Gastrocnemius medialis (tissue), 4 donors: ENCODE data around the gene TSNAXIP1. TPM values are rescaled to one million over a fixed set of nuclear protein-coding genes. Genes with fewer than 3 reads are reported as not detected.

Experiments
- ATAC-seq, 2 donors: fragments of 150-250 bp; one replicate each; pipeline ENCODE4 v1.9.1; 2016
- DNase-seq, 2 donors: peaks; one replicate each; pipeline ENCODE4 v3.0.0-alpha.2; 2019
- H3K27ac ChIP-seq, 4 donors: fragments of 200-600 bp; sonication (generic); 1 replicate in 1 of 4; 2 replicates in 3 of 4; pipeline ENCODE4 v1.5.1; 2016 to 2018; ENCODE audit warnings: mild to moderate bottlenecking in 2 of 4, moderate library complexity in 1 of 4
- H3K27me3 ChIP-seq, 3 donors: fragments of 200-600 bp; sonication (generic) in 2 of 3; 1 replicate in 1 of 3; 2 replicates in 2 of 3; pipeline versions ENCODE4 v1.5.1 to v1.6.0; 2016 to 2019; ENCODE audit warnings: mild to moderate bottlenecking in 1 of 3, moderate library complexity in 1 of 3
- H3K36me3 ChIP-seq, 2 donors: fragments of 200-600 bp; sonication (generic) in 1 of 2; one replicate each; pipeline ENCODE4 v1.5.1; 2017 to 2018
- H3K4me1 ChIP-seq, 2 donors: fragments of 200-600 bp; sonication (generic) in 1 of 2; one replicate each; pipeline ENCODE4 v1.5.1; 2016 to 2017; ENCODE audit warnings: mild to moderate bottlenecking in 2 of 2
- H3K4me3 ChIP-seq, 4 donors: fragments of 200-600 bp; sonication (generic) in 3 of 4; 1 replicate in 1 of 4; 2 replicates in 3 of 4; pipeline ENCODE4 v1.5.1; 2016 to 2019; ENCODE audit warnings: mild to moderate bottlenecking in 2 of 4
- H3K9me3 ChIP-seq, 3 donors: fragments of 200-600 bp; sonication (generic) in 2 of 3; 1 replicate in 1 of 3; 2 replicates in 2 of 3; pipeline ENCODE4 v1.5.1; 2016 to 2019
- CTCF ChIP-seq, 5 experiments: fragments of 450-650 bp in 3 of 5; fragments of 200-600 bp in 2 of 5; sonication (generic) in 2 of 5; IDR thresholded peaks in 4 of 5; conservative IDR thresholded peaks in 1 of 5; 1 replicate in 4 of 5; 2 replicates in 1 of 5; pipeline ENCODE4 v1.5.1; 2016 to 2019; ENCODE audit warnings: antibody characterized with exemption in 5 of 5, mild to moderate bottlenecking in 3 of 5, moderate library complexity in 3 of 5
- POLR2A ChIP-seq, 2 donors: fragments of 450-650 bp; IDR thresholded peaks; one replicate each; pipeline ENCODE4 v1.6.1; 2017; ENCODE audit warnings: antibody characterized with exemption in 2 of 2, mild to moderate bottlenecking in 2 of 2, moderate library complexity in 2 of 2
- in situ Hi-C, 4 donors: fragments of 200-750 bp; cut with MboI; loops; one replicate each; pipeline versions ENCODE4 v1.15.0 to v1.8.0; 2017; ENCODE audit warnings: low sequenced_read_pairs in 4 of 4
- intact Hi-C: fragments of 100-400 bp; cut with DNase I; formaldehyde crosslinking; loops from one replicate; pipeline ENCODE4 v1.15.1; 2023; ENCODE audit warnings: low total_unique reads
- total RNA-seq, 4 donors: library from RNA; depleted of rRNA; stranded (reverse); fragments of >200 nt; gene quantifications; one replicate each; pipeline versions ENCODE4 v1.1.0 to v1.2.3, GENCODE V29; 2016

The TSNAXIP1 gene
- total RNA-seq, 4 donors from 2014 or later = 0.27 to 11.0 (median 0.56) TPM; not detected in 1

DNA sequence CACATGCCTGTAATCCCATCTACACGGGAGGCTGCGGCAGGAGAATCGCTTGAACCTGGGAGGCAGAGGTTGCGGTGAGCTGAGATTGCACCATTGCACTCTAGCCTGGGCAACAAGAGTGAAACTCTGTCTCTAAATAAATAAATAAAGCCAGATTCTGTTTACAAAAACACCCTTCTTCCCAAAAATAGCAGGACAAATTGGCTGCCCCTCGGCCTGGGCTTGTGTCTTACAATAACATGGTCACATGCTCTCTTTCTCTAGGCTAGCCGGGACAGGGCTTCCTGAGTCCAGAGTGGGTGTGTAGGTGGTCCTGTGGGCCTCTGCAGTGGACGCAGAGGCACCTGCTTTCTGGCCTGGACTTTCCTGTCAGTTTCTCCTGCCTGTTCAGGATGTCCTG is 63.0 kb downstream of the TSNAXIP1 start:
- no peak for ATAC-seq
- H3K36me3 ChIP-seq = peaks cover 0 to 65% of the 10 kb centered on the region in 2 donors
- DNase-seq = no peak
- TF ChIP-seq CTCF (IDR thresholded peaks at IDR 0.05 in 4 of 5, conservative IDR thresholded peaks at IDR 0.05 in 1 of 5) (no peak), POLR2A (IDR thresholded peaks at IDR 0.05) (no peak)
- no peaks in the 10 kb centered on the region for H3K9me3 ChIP-seq
- H3K27me3 ChIP-seq = no peaks in the 10 kb centered on the region
- H3K27ac ChIP-seq = peak overlapping the region in 1 of 4 donors; percentile 22
- in situ Hi-C loops (no loop called here), intact Hi-C loops (no loop called here)
- H3K4me3 ChIP-seq = no peak overlapping the region
- H3K4me1 ChIP-seq = peaks cover 22 to 27% of the 10 kb centered on the region in 2 donors

- Histone ChIP-seq H3K36me3 (peaks cover 0 to 53% of the 10 kb centered on the region in 2 donors), H3K27ac (peak overlapping the region in 1 of 4 donors; percentile 94), H3K4me3 (no peak overlapping the region), H3K4me1 (peaks cover 28 to 31% of the 10 kb centered on the region in 2 donors), H3K27me3 (no peaks in the 10 kb centered on the region), H3K9me3 (no peaks in the 10 kb centered on the region)
- no peak for TF ChIP-seq POLR2A (IDR thresholded peaks at IDR 0.05)
- no peak for TF ChIP-seq CTCF (IDR thresholded peaks at IDR 0.05 in 4 of 5, conservative IDR thresholded peaks at IDR 0.05 in 1 of 5)
- DNase-seq = no peak
- in situ Hi-C loops (no loop called here), intact Hi-C loops (no loop called here)
- no peak for ATAC-seq
Observed at GRCh38 chr16:67871256-67871655, 64.6 kb downstream of the TSNAXIP1 start.

GRCh38 chr16:67872131-67872630 is 65.5 kb downstream of the TSNAXIP1 start:
- in situ Hi-C loops (no loop called here), intact Hi-C loops (loop anchor here (2.0 kb wide), 1 partner anchor 55 kb away; no protein-coding TSS in a partner anchor)
- Histone ChIP-seq H3K9me3 (no peaks in the 10 kb centered on the region), H3K4me3 (peak overlapping the region; percentile 71 to 92 (median 84)), H3K27ac (peak overlapping the region; percentile 85 to 94 (median 89)), H3K4me1 (peaks cover 28 to 31% of the 10 kb centered on the region in 2 donors), H3K36me3 (peaks cover 0 to 52% of the 10 kb centered on the region in 2 donors), H3K27me3 (no peaks in the 10 kb centered on the region)
- ATAC-seq = no peak
- TF ChIP-seq CTCF (IDR thresholded peaks at IDR 0.05 in 4 of 5, conservative IDR thresholded peaks at IDR 0.05 in 1 of 5) (no peak), POLR2A (IDR thresholded peaks at IDR 0.05) (no peak)
- DNase-seq = no peak

DNA sequence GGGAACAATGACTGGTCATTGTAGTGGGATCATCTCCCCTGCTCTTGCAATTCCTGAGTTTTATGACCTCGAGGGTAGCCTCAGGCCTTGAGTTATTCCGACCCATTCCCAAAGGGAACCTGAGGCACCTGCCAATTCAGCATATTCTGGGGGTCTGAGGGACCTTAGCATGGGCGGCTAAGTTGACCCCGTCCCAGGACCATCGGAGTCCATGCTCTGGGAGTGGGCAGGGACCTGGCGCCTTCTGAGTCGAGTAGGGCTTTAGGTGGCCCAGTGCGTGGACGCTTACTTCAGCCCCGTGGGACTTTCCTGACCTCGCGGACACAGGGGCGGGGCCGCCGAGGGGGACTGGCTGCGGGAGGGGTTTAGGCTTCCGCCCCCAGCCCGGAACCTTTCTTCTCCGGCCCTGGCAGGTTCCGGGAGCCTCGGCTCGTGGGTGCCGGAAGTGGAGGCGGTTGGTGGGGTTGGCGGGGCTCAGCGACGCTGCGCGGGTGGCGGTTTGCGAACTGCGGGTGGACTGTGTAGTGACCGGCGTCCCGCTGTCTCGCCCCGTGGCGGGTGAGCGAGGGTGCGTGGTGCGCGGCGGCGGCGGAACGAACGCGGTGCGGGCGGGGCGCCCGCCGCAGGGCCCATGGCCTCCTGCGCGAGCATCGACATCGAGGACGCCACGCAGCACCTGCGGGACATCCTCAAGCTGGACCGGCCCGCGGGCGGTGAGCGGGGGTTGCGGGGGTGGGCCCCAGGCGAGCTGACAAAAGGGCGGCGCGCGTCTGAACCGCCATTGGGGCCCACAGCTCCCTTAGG is 66.1 kb downstream of the TSNAXIP1 start, which contains the start of gene EDC4:
Gene EDC4 (plus strand): TSS at position 422 of the 804 bp plus-strand sequence. CDS start 210 bp downstream, at position 632.
- DNase-seq (peak; percentile 68 to 85), ATAC-seq (peak; percentile 86 to 89)
- peak; percentile 73 to 88 for TF ChIP-seq POLR2A (IDR thresholded peaks at IDR 0.05)
- no peak for TF ChIP-seq CTCF (IDR thresholded peaks at IDR 0.05 in 4 of 5, conservative IDR thresholded peaks at IDR 0.05 in 1 of 5)
- no peaks in the 10 kb centered on the region for H3K9me3 ChIP-seq
- H3K36me3 ChIP-seq = peaks cover 0 to 52% of the 10 kb centered on the region in 2 donors
- peak within 1 kb of the TSS; percentile 85 to 94 (median 89) for H3K27ac ChIP-seq
- peaks cover 28 to 31% of the 10 kb centered on the region in 2 donors for H3K4me1 ChIP-seq
- peak within 1 kb of the TSS; percentile 71 to 92 (median 84) for H3K4me3 ChIP-seq
- intact Hi-C loops = loop anchor here (2.0 kb wide), 1 partner anchor 56 kb away; no protein-coding TSS in a partner anchor
- in situ Hi-C loops = no loop called here
- H3K27me3 ChIP-seq = no peaks in the 10 kb centered on the region
